T-helper 17 cell (primary cell): Measurements from ENCODE around the gene ECE1. TPM values are rescaled to one million over a fixed set of nuclear protein-coding genes. Genes with fewer than 3 reads are reported as not detected.

ENCODE experiments used
- ATAC-seq: fragments of 150-1000 bp; cut with Tn5 transposase; 2 replicates; pipeline ENCODE4 v1.10.0; 2021; ENCODE audit warnings: mild to moderate bottlenecking, moderate library complexity
- DNase-seq, 3 donors: peaks; one replicate each; pipeline versions ENCODE4 v3.0.0 to v3.0.0-alpha.2; 2020 to 2021
- H3K9me3 ChIP-seq: one replicate; pipeline ENCODE4 v1.7.0; 2013; ENCODE audit warnings: low read length, mild to moderate bottlenecking; ENCODE audit not compliant: control insufficient read depth, poor library complexity, severe bottlenecking
- H3K27ac Mint-ChIP-seq: one replicate; pipeline ENCODE4 v1.8.0; 2022; ENCODE audit warnings: mild to moderate bottlenecking, moderate library complexity, mixed read lengths
- H3K27me3 Mint-ChIP-seq: one replicate; pipeline ENCODE4 v1.8.0; 2022; ENCODE audit warnings: mixed read lengths
- H3K36me3 Mint-ChIP-seq: one replicate; pipeline ENCODE4 v1.8.0; 2022; ENCODE audit warnings: low read depth, mixed read lengths
- H3K4me1 Mint-ChIP-seq: one replicate; pipeline ENCODE4 v1.8.0; 2022; ENCODE audit warnings: mild to moderate bottlenecking, mixed read lengths
- H3K4me3 Mint-ChIP-seq: one replicate; pipeline ENCODE4 v1.8.0; 2022; ENCODE audit warnings: mild to moderate bottlenecking, moderate library complexity, mixed read lengths
- total RNA-seq, 4 donors: library from RNA in 2 of 4; stranded (reverse) in 2 of 4; gene quantifications; one replicate each; pipeline ENCODE4 v1.2.3 and lab custom pipeline; 2022 to 2026

Gene ECE1
- total RNA-seq, 2 donors from 2014 or later, result 116 to 117 TPM

- Mint-ChIP-seq H3K4me3 (no peak overlapping the region), H3K27ac (peak overlapping the region; percentile 82), H3K4me1 (peaks cover 55% of the 10 kb centered on the region), H3K36me3 (peaks cover 3% of the 10 kb centered on the region), H3K27me3 (no peaks in the 10 kb centered on the region)
- H3K9me3 ChIP-seq, result no peaks in the 10 kb centered on the region
- DNase-seq, result no peak
- no peak for ATAC-seq
Observed at GRCh38 chr1:21332554-21333311, 42.5 kb upstream of the ECE1 start.

DNA sequence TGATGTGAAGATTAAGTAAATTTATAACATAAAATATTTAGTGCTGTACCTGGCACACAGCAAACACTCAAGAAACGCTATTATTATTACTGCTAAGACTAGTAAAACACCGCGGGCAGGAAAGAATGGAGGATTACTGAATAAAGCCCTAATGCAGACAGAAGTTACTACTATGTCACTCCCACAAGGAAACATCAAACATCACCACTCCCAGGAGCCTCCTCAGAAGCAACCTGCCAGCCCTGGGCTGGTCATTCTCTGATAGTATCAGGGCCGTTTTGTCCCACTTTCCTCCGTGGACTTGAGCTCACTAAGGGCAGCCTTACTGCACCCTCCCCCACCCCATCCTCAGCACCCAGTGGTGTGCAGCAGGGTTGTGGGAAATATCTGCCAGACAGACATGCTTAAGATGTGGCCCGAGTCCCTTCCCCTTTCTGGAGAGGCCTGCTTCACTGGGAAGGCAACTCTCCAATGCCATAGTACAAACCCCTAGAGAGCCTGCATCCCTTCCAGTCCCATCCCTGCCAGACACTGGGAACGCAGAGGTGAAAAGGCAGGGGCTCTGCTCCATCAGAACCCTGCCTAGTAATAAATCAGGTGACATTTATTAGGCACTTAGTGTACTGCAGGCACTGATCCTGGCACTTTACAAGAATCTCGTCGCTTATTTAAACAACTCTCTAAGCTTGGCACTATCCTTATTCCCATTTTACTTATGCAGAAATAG is 41.7 kb upstream of the ECE1 start:
- Mint-ChIP-seq H3K36me3 (peaks cover 3% of the 10 kb centered on the region), H3K4me1 (peaks cover 56% of the 10 kb centered on the region), H3K4me3 (no peak overlapping the region), H3K27me3 (no peaks in the 10 kb centered on the region), H3K27ac (peak overlapping the region; percentile 82)
- H3K9me3 ChIP-seq, result no peaks in the 10 kb centered on the region
- ATAC-seq, result no peak
- no peak for DNase-seq

DNA sequence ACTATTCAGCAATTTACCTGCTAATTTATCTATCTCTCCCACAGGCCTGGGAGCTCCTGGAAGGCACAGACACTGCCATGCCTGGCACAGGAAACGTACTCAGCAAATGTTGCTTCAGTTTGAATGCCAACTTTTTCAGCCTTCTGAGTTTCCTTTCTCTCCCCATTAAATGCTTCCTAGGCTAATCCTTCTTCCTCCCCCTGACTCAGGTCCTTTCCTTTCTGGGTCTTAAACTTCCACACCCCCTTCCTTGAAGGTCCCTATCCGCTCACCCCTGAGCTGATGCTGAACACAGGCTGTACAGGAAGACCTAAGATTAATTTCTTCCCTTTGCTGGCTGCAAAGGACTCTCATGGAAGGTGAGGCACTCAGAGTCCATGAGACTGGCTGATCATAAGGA is 40.3 kb upstream of the ECE1 start:
- H3K36me3 Mint-ChIP-seq, result peaks cover 3% of the 10 kb centered on the region
- peaks cover 57% of the 10 kb centered on the region for H3K4me1 Mint-ChIP-seq
- no peak for ATAC-seq
- no peaks in the 10 kb centered on the region for H3K27me3 Mint-ChIP-seq
- H3K9me3 ChIP-seq, result no peaks in the 10 kb centered on the region
- H3K27ac Mint-ChIP-seq, result peak overlapping the region; percentile 84
- no peak for DNase-seq
- peak overlapping the region; percentile 72 for H3K4me3 Mint-ChIP-seq

GRCh38 chr1:21329209-21329844 is 39.1 kb upstream of the ECE1 start:
- Mint-ChIP-seq H3K27me3 (no peaks in the 10 kb centered on the region), H3K27ac (peak overlapping the region; percentile 84), H3K4me1 (peaks cover 57% of the 10 kb centered on the region), H3K4me3 (peak overlapping the region; percentile 5), H3K36me3 (peaks cover 3% of the 10 kb centered on the region)
- ATAC-seq, result no peak
- no peaks in the 10 kb centered on the region for H3K9me3 ChIP-seq
- no peak for DNase-seq

- no peak for DNase-seq
- Mint-ChIP-seq H3K27me3 (no peaks in the 10 kb centered on the region), H3K4me3 (no peak overlapping the region), H3K36me3 (peaks cover 3% of the 10 kb centered on the region), H3K27ac (peak overlapping the region; percentile 96), H3K4me1 (peaks cover 53% of the 10 kb centered on the region)
- ATAC-seq, result no peak
- H3K9me3 ChIP-seq, result no peaks in the 10 kb centered on the region
Observed at GRCh38 chr1:21327566-21328323, 37.5 kb upstream of the ECE1 start.

- peaks cover 56% of the 10 kb centered on the region for H3K4me1 Mint-ChIP-seq
- no peak for DNase-seq
- no peaks in the 10 kb centered on the region for H3K9me3 ChIP-seq
- H3K36me3 Mint-ChIP-seq, result peaks cover 3% of the 10 kb centered on the region
- H3K4me3 Mint-ChIP-seq, result no peak overlapping the region
- H3K27me3 Mint-ChIP-seq, result no peaks in the 10 kb centered on the region
- peak overlapping the region; percentile 96 for H3K27ac Mint-ChIP-seq
- ATAC-seq, result no peak
Observed at GRCh38 chr1:21326861-21327344, 36.6 kb upstream of the ECE1 start.

GRCh38 chr1:21325731-21326387 is 35.6 kb upstream of the ECE1 start:
- peak overlapping the region; percentile 96 for H3K27ac Mint-ChIP-seq
- H3K4me1 Mint-ChIP-seq, result peaks cover 54% of the 10 kb centered on the region
- H3K36me3 Mint-ChIP-seq, result peaks cover 3% of the 10 kb centered on the region
- no peaks in the 10 kb centered on the region for H3K27me3 Mint-ChIP-seq
- no peaks in the 10 kb centered on the region for H3K9me3 ChIP-seq
- H3K4me3 Mint-ChIP-seq, result peak overlapping the region; percentile 91
- ATAC-seq (no peak), DNase-seq (no peak)

GRCh38 chr1:21325231-21325718 is 35.0 kb upstream of the ECE1 start:
- H3K27me3 Mint-ChIP-seq, result no peaks in the 10 kb centered on the region
- peak; percentile 51 for ATAC-seq
- peak overlapping the region; percentile 96 for H3K27ac Mint-ChIP-seq
- peaks cover 3% of the 10 kb centered on the region for H3K36me3 Mint-ChIP-seq
- no peaks in the 10 kb centered on the region for H3K9me3 ChIP-seq
- DNase-seq, result no peak
- peak overlapping the region; percentile 91 for H3K4me3 Mint-ChIP-seq
- peaks cover 52% of the 10 kb centered on the region for H3K4me1 Mint-ChIP-seq

DNA sequence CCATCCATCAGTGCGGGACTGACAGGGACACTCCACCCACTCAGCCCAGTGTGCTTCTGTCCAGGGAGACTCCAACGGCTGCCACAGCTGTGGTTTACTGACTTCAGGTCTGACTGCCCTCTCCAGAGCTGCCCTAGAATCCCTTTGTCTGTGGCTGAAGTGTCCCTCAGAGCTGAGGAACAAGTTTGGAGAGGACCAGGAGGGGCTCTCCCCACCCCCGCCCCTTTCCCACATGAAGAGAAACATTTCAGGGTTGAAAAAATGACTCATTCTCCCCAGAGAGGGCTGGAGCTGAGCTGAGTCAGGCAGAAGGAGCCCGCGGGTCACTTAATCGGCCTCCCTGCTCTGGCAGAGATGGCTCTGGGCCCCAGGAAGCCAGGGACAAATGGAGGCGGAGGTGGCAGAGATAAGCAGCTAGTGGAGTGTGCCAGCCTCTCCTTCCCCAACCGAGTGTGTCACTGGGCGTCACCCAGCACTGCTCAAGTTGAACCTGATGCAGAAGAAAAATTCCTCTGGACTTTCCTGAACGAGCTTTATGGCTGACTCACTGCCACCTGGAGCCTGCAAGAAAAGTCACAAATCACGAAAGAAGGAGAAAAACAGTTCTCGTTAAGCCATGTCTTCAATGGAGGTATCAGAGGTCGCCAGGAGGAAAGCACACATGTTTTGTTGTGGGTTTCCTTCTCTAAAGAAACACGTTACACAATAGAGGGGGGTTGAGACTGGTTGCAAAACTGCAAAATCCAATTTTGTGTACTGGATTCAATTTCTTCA is 34.3 kb upstream of the ECE1 start:
- peak; percentile 75 for ATAC-seq
- Mint-ChIP-seq H3K27ac (peak overlapping the region; percentile 96), H3K4me3 (peak overlapping the region; percentile 91), H3K36me3 (peaks cover 5% of the 10 kb centered on the region), H3K27me3 (no peaks in the 10 kb centered on the region), H3K4me1 (peaks cover 52% of the 10 kb centered on the region)
- H3K9me3 ChIP-seq, result no peaks in the 10 kb centered on the region
- DNase-seq, result peak in 1 of 3 donors; percentile 52

GRCh38 chr1:21323091-21323490 is 32.8 kb upstream of the ECE1 start:
- Mint-ChIP-seq H3K36me3 (peaks cover 4% of the 10 kb centered on the region), H3K4me1 (peaks cover 44% of the 10 kb centered on the region), H3K4me3 (no peak overlapping the region), H3K27ac (peak overlapping the region; percentile 84), H3K27me3 (no peaks in the 10 kb centered on the region)
- no peak for ATAC-seq
- no peak for DNase-seq
- no peaks in the 10 kb centered on the region for H3K9me3 ChIP-seq

DNA sequence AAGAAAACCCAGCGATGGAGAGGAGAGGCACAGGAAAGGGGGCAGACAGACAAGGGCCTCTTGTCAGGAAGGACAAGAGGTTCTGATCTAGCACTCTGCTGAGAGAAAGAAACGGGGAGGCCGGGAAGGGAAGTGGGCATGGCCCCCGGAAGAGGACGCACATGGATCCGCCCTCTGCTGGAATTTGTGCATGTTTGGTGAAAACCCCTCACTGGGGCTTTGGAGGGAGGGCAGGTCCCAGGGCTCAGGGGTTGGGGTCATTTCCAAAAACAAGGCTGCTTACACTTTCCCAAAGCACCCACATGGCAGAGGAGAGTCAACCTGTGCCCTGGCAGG is 32.4 kb upstream of the ECE1 start:
- H3K27me3 Mint-ChIP-seq, result no peaks in the 10 kb centered on the region
- no peaks in the 10 kb centered on the region for H3K9me3 ChIP-seq
- H3K4me1 Mint-ChIP-seq, result peaks cover 43% of the 10 kb centered on the region
- ATAC-seq (no peak), DNase-seq (no peak)
- peak overlapping the region; percentile 84 for H3K27ac Mint-ChIP-seq
- peaks cover 2% of the 10 kb centered on the region for H3K36me3 Mint-ChIP-seq
- H3K4me3 Mint-ChIP-seq, result peak overlapping the region; percentile 66
